Nephron (organoid): ENCODE results near the gene PNPLA1.

Experiments used
- H3K27ac Mint-ChIP-seq, 3 experiments: 2 replicates each; pipeline ENCODE4 v1.8.0; 2020; ENCODE audit warnings: mixed read lengths in 3 of 3, mild to moderate bottlenecking in 2 of 3, moderate library complexity in 1 of 3
- H3K27me3 Mint-ChIP-seq: 2 replicates; pipeline ENCODE4 v1.8.0; 2021; ENCODE audit warnings: low read depth, mild to moderate bottlenecking, moderate library complexity, mixed read lengths
- H3K36me3 Mint-ChIP-seq: 2 replicates; pipeline ENCODE4 v1.8.0; 2020; ENCODE audit warnings: low read depth, mixed read lengths
- H3K4me1 Mint-ChIP-seq: 2 replicates; pipeline ENCODE4 v1.8.0; 2020; ENCODE audit warnings: mixed read lengths
- H3K4me3 Mint-ChIP-seq, 3 experiments: 2 replicates each; pipeline ENCODE4 v1.8.0; 2020; ENCODE audit warnings: mild to moderate bottlenecking in 3 of 3, mixed read lengths in 3 of 3, moderate library complexity in 2 of 3
- H3K9me3 Mint-ChIP-seq: 2 replicates; pipeline ENCODE4 v1.8.0; 2020; ENCODE audit warnings: mixed read lengths
- CTCF ChIP-seq, 3 experiments: fragments of 200-600 bp; sonication (generic); IDR thresholded peaks; one replicate each; pipeline ENCODE4 v1.5.0; 2021; ENCODE audit warnings: antibody characterized with exemption in 3 of 3; ENCODE audit not compliant: unreplicated experiment in 3 of 3

PNPLA1 gene

GRCh38 chr6:36350082-36350481 lies 80.2 kb downstream of the PNPLA1 start:
- H3K4me3 Mint-ChIP-seq: no peak overlapping the region
- peaks cover 37% of the 10 kb centered on the region for H3K4me1 Mint-ChIP-seq
- H3K27ac Mint-ChIP-seq: peak overlapping the region; percentile 55 to 95 (median 88)
- no peak for TF ChIP-seq CTCF (IDR thresholded peaks at IDR 0.05; ENCODE audit: unreplicated experiment in 3 of 3)
- peaks cover 4% of the 10 kb centered on the region for H3K36me3 Mint-ChIP-seq
- peaks cover 7% of the 10 kb centered on the region for H3K9me3 Mint-ChIP-seq
- H3K27me3 Mint-ChIP-seq: peaks cover 12% of the 10 kb centered on the region

GRCh38 chr6:36350681-36351571 lies 81.1 kb downstream of the PNPLA1 start:
- Mint-ChIP-seq H3K27ac (peak overlapping the region; percentile 55 to 95 (median 88)), H3K27me3 (peaks cover 8% of the 10 kb centered on the region), H3K9me3 (peaks cover 7% of the 10 kb centered on the region), H3K4me3 (peak overlapping the region in 1 of 3 experiments; percentile 7), H3K4me1 (peaks cover 37% of the 10 kb centered on the region), H3K36me3 (peaks cover 4% of the 10 kb centered on the region)
- no peak for TF ChIP-seq CTCF (IDR thresholded peaks at IDR 0.05; ENCODE audit: unreplicated experiment in 3 of 3)

- no peak for TF ChIP-seq CTCF (IDR thresholded peaks at IDR 0.05; ENCODE audit: unreplicated experiment in 3 of 3)
- Mint-ChIP-seq H3K27me3 (peaks cover 6% of the 10 kb centered on the region), H3K36me3 (peaks cover 4% of the 10 kb centered on the region), H3K27ac (peak overlapping the region in 1 of 3 experiments; percentile 31), H3K9me3 (peaks cover 7% of the 10 kb centered on the region), H3K4me3 (no peak overlapping the region), H3K4me1 (peaks cover 35% of the 10 kb centered on the region)
These were observed 82.8 kb downstream of the PNPLA1 start for GRCh38 chr6:36352477-36353157.

- peaks cover 43% of the 10 kb centered on the region for H3K4me1 Mint-ChIP-seq
These were observed 83.6 kb downstream of the PNPLA1 start for GRCh38 chr6:36353411-36353915.

GRCh38 chr6:36355819-36356218 lies 86.0 kb downstream of the PNPLA1 start:
- Mint-ChIP-seq H3K9me3 (peaks cover 7% of the 10 kb centered on the region), H3K4me3 (no peak overlapping the region), H3K27me3 (peaks cover 14% of the 10 kb centered on the region), H3K27ac (no peak overlapping the region), H3K4me1 (peaks cover 51% of the 10 kb centered on the region), H3K36me3 (peaks cover 4% of the 10 kb centered on the region)
- no peak for TF ChIP-seq CTCF (IDR thresholded peaks at IDR 0.05; ENCODE audit: unreplicated experiment in 3 of 3)

More at GRCh38 chr6:36353411-36353915, 83.6 kb downstream of the PNPLA1 start:
- peaks cover 7% of the 10 kb centered on the region for H3K9me3 Mint-ChIP-seq
- TF ChIP-seq CTCF (IDR thresholded peaks at IDR 0.05; ENCODE audit: unreplicated experiment in 3 of 3): no peak
- H3K4me3 Mint-ChIP-seq: no peak overlapping the region
- peak overlapping the region in 1 of 3 experiments; percentile 31 for H3K27ac Mint-ChIP-seq
- H3K27me3 Mint-ChIP-seq: peaks cover 10% of the 10 kb centered on the region
- H3K36me3 Mint-ChIP-seq: peaks cover 4% of the 10 kb centered on the region
